ENCODE measurements around the gene SYK.

GRCh38 chr9:90946982-90947381, 145.4 kb downstream of the SYK start:
- TF ChIP-seq CTCF (IDR thresholded peaks at IDR 0.05; ENCODE audit: low read depth, low read length) (no peak), POLR2A (IDR thresholded peaks at IDR 0.05; ENCODE audit: extremely low read depth, insufficient read length) (no peak), MYC (IDR thresholded peaks at IDR 0.05; ENCODE audit: low read depth, low read length) (no peak), MAX (IDR thresholded peaks at IDR 0.05; ENCODE audit: low read depth, low read length) (no peak)

Data from NB4 (cell line).